ENCODE data around the gene GAL.

The GAL gene

GRCh38 chr11:68658661-68659060 is 25.7 kb upstream of the GAL start:
- DNase-seq (ENCODE audit: low spot score): no peak

GRCh38 chr11:68659158-68659921 is 25.0 kb upstream of the GAL start:
- DNase-seq (ENCODE audit: low spot score): peak; percentile 50

GRCh38 chr11:68660066-68660810 is 24.1 kb upstream of the GAL start:
- no peak for DNase-seq (ENCODE audit: low spot score)

GRCh38 chr11:68661014-68661413 is 23.3 kb upstream of the GAL start:
- no peak for DNase-seq (ENCODE audit: low spot score)

GRCh38 chr11:68661697-68662603 is 22.4 kb upstream of the GAL start:
- DNase-seq (ENCODE audit: low spot score): no peak

GRCh38 chr11:68663482-68664010 is 20.8 kb upstream of the GAL start:
- DNase-seq (ENCODE audit: low spot score): no peak

GRCh38 chr11:68664141-68664540 is 20.2 kb upstream of the GAL start:
- DNase-seq (ENCODE audit: low spot score): no peak

GRCh38 chr11:68664906-68665305 is 19.4 kb upstream of the GAL start:
- DNase-seq (ENCODE audit: low spot score): no peak

GRCh38 chr11:68665436-68665835 is 18.9 kb upstream of the GAL start:
- no peak for DNase-seq (ENCODE audit: low spot score)

- DNase-seq (ENCODE audit: low spot score): no peak
These were observed 17.5 kb upstream of the GAL start for GRCh38 chr11:68666849-68667248.

GRCh38 chr11:68667511-68668500 is 16.5 kb upstream of the GAL start:
- no peak for DNase-seq (ENCODE audit: low spot score)

- no peak for DNase-seq (ENCODE audit: low spot score)
These were observed 14.8 kb upstream of the GAL start for GRCh38 chr11:68669301-68670090.

GRCh38 chr11:68670208-68670992 is 13.9 kb upstream of the GAL start:
- peak; percentile 63 for DNase-seq (ENCODE audit: low spot score)

- DNase-seq (ENCODE audit: low spot score): no peak
These were observed 10.9 kb upstream of the GAL start for GRCh38 chr11:68673306-68673945.

- DNase-seq (ENCODE audit: low spot score): no peak
These were observed 10.4 kb upstream of the GAL start for GRCh38 chr11:68673991-68674390.

- no peak for DNase-seq (ENCODE audit: low spot score)
These were observed 9.9 kb upstream of the GAL start for GRCh38 chr11:68674461-68674860.

- DNase-seq (ENCODE audit: low spot score): peak; percentile 64
These were observed 6.9 kb upstream of the GAL start for GRCh38 chr11:68677432-68677831.

GRCh38 chr11:68678031-68678441 is 6.3 kb upstream of the GAL start:
- no peak for DNase-seq (ENCODE audit: low spot score)

Measured in iPS-NIHi11 (cell line).